Measurements from ENCODE around the gene TMEM14A. TPM values are rescaled to one million over a fixed set of nuclear protein-coding genes. Genes with fewer than 3 reads are reported as not detected.
A peak's percentile ranks its signal among the peaks of the same experiment; 100 is the strongest.

TMEM14A gene
- total RNA-seq, 1 experiment from 2014 or later, result 41.9 TPM

DNA sequence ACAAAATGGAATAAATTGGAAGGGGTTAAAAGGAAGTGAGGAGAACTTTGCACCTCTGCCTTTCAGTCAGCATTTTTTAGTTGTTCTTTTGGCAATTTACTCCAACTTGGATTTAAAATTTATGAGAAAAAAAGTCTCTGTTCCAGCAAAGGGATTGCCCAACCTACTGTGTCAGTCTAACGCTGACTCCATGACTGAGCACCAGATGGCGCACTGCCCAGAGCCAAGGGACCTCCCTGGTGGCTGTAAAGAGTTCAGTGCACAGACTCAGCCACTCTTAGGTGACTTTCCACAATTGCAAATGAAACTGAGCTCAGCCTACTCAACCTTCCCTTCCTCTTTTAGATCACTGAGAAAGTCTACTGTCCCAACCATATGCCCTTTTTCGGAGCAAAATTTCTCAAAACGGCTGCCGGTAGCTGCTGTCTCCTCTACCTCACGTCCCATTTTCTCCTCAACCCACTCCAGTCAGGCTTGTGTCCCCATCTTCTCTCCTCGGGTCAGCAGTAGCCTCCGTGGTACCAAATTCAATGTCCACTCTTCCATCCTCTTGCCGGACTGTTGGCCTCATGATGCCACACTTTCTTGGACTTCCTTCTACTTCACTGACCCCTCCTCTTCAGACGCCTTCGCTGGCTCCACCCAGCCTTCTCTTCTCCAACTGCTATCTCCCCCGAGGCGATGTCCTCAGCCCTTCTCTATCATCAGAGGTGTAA is 53.7 kb downstream of the TMEM14A start:
- peak; percentile 84 for DNase-seq
- Histone ChIP-seq H3K36me3 (ENCODE audit: control insufficient read depth, insufficient read depth, low read length) (no peaks in the 10 kb centered on the region), H3K9me3 (no peaks in the 10 kb centered on the region), H3K27me3 (replicated peaks; ENCODE audit: control insufficient read depth, insufficient read depth, low read length) (no peaks in the 10 kb centered on the region), H3K4me1 (peaks cover 54% of the 10 kb centered on the region), H3K4me3 (ENCODE audit: low read depth, low read length) (peak overlapping the region; percentile 26)
- no peaks in the 10 kb centered on the region for H3K27me3 Mint-ChIP-seq (ENCODE audit: insufficient read depth, unreplicated experiment)
- H3K4me1 Mint-ChIP-seq (ENCODE audit: low read depth, unreplicated experiment), result peaks cover 51% of the 10 kb centered on the region
- peaks cover 25% of the 10 kb centered on the region for H3K9me3 Mint-ChIP-seq (ENCODE audit: unreplicated experiment)
- H3K36me3 Mint-ChIP-seq (ENCODE audit: insufficient read depth, unreplicated experiment), result peaks cover 18% of the 10 kb centered on the region
- peak overlapping the region; percentile 97 for H3K27ac Mint-ChIP-seq (ENCODE audit: unreplicated experiment)
- POLR2A ChIA-PET, result interaction anchor here (1.1 to 1.7 kb wide), 2 partner anchors 21 kb away, joined by 3 to 5 read pairs; no protein-coding TSS in a partner anchor
- peak overlapping the region; percentile 76 for H3K4me3 Mint-ChIP-seq (ENCODE audit: unreplicated experiment)
- intact Hi-C loops (cut with micrococcal nuclease; ENCODE audit: unreplicated experiment), result loop anchor here (1.0 to 2.0 kb wide), 6 partner anchors 21 to 910 kb away; partner anchors contain the start of genes GSTA1, GSTA4 and TMEM14A
- TF ChIP-seq, protein P1, sequence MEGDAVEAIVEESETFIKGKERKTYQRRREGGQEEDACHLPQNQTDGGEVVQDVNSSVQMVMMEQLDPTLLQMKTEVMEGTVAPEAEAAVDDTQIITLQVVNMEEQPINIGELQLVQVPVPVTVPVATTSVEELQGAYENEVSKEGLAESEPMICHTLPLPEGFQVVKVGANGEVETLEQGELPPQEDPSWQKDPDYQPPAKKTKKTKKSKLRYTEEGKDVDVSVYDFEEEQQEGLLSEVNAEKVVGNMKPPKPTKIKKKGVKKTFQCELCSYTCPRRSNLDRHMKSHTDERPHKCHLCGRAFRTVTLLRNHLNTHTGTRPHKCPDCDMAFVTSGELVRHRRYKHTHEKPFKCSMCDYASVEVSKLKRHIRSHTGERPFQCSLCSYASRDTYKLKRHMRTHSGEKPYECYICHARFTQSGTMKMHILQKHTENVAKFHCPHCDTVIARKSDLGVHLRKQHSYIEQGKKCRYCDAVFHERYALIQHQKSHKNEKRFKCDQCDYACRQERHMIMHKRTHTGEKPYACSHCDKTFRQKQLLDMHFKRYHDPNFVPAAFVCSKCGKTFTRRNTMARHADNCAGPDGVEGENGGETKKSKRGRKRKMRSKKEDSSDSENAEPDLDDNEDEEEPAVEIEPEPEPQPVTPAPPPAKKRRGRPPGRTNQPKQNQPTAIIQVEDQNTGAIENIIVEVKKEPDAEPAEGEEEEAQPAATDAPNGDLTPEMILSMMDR (IDR thresholded peaks at IDR 0.05; ENCODE audit: insufficient read depth in 1 of 2, low read depth in 1 of 2, low read length in 1 of 2, severe bottlenecking in 1 of 2, unreplicated experiment in 1 of 2), result peak; percentile 81 to 84
- TSS peak; percentile 81 for BruUV-seq (replicated peaks)
- CTCF ChIA-PET, result interaction anchor here (0.6 to 2.8 kb wide), 12 partner anchors 16 to 955 kb away, joined by 3 to 23 read pairs (median 4); partner anchors contain the start of genes GSTA2 and GSTA4

DNA sequence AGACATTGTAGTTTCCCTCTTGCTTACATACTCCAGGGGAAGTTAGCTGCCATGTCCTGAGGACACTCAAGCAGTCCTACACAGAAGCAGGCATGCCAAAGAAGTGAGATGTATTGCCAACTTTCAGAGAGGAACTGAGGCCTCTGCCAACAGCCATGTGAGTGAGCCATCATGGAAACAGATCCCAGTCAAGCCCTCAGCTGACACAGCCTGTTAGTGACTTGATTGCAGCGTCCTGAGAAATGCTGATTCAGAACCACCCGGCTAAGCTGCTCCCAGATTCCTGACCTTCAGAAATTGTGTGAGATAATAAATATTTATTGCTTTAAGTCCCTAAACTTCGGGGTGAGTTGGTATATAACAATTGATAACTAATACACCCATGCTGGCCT is 54.2 kb downstream of the TMEM14A start:
- Histone ChIP-seq H3K27me3 (replicated peaks; ENCODE audit: control insufficient read depth, insufficient read depth, low read length) (no peaks in the 10 kb centered on the region), H3K36me3 (ENCODE audit: control insufficient read depth, insufficient read depth, low read length) (no peaks in the 10 kb centered on the region), H3K4me1 (peaks cover 58% of the 10 kb centered on the region), H3K4me3 (ENCODE audit: low read depth, low read length) (no peak overlapping the region; the same call in 1 of the 2 replicates), H3K9me3 (no peaks in the 10 kb centered on the region)
- peaks cover 25% of the 10 kb centered on the region for H3K9me3 Mint-ChIP-seq (ENCODE audit: unreplicated experiment)
- DNase-seq, result peak in 1 of 2 experiments; percentile 71
- no peaks in the 10 kb centered on the region for H3K27me3 Mint-ChIP-seq (ENCODE audit: insufficient read depth, unreplicated experiment)
- ChIA-PET POLR2A (interaction anchor here (1.4 to 1.7 kb wide), 2 partner anchors 20 to 38 kb away, joined by 5 to 10 read pairs; partner anchors contain the start of gene GSTA2), CTCF (interaction anchor here (0.6 to 2.8 kb wide), 11 partner anchors 27 to 954 kb away, joined by 3 to 23 read pairs (median 4); partner anchors contain the start of genes GSTA2 and GSTA4)
- TF ChIP-seq, protein P1 (IDR thresholded peaks at IDR 0.05; ENCODE audit: insufficient read depth in 1 of 2, low read depth in 1 of 2, low read length in 1 of 2, severe bottlenecking in 1 of 2, unreplicated experiment in 1 of 2), result no peak
- H3K36me3 Mint-ChIP-seq (ENCODE audit: insufficient read depth, unreplicated experiment), result peaks cover 18% of the 10 kb centered on the region
- H3K27ac Mint-ChIP-seq (ENCODE audit: unreplicated experiment), result peak overlapping the region; percentile 97
- no TSS peak for BruUV-seq (replicated peaks)
- peak overlapping the region; percentile 76 for H3K4me3 Mint-ChIP-seq (ENCODE audit: unreplicated experiment)
- peaks cover 51% of the 10 kb centered on the region for H3K4me1 Mint-ChIP-seq (ENCODE audit: low read depth, unreplicated experiment)
- intact Hi-C loops (cut with micrococcal nuclease; ENCODE audit: unreplicated experiment), result loop anchor here (1.0 to 2.0 kb wide), 4 partner anchors 20 to 78 kb away; partner anchors contain the start of genes GSTA1 and TMEM14A

DNA sequence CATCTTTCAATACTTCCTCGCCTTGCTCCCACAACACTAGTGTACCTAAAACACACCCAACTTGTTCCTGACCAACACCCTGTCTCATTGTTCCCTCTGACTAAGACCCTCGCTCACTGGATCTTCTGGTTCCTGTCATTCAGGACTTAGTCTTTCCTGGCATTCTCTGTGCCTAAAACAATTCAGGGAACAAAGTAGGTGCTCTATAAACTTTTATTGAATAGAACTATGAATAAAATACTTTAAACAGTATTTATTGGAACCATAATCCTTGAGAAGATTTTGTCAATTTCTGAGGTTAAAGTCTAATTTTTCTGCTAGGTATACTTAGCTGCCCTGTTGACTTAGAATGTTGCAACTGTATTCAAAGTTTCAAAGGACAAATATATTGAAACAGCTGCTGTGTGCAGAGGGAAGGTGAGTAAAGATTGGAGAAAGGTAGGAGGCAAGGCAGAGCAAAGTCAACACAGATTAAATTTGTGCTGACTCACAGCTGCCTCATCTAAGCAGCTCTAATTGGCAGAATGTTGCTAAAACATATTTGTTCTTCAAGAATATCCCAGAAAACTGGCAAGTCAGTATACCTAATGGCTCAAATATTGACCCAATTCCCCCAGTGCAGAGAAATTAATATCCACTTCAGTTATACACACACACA is 54.8 kb downstream of the TMEM14A start:
- peak; percentile 79 to 80 for DNase-seq
- POLR2A ChIA-PET, result interaction anchor here (0.7 to 1.7 kb wide), 3 partner anchors 20 to 306 kb away, joined by 3 to 10 read pairs (median 5); partner anchors contain the start of gene GSTA2

More for the DNA sequence above, 54.8 kb downstream of the TMEM14A start:
- Mint-ChIP-seq H3K27me3 (ENCODE audit: insufficient read depth, unreplicated experiment) (no peaks in the 10 kb centered on the region), H3K9me3 (ENCODE audit: unreplicated experiment) (peaks cover 20% of the 10 kb centered on the region), H3K36me3 (ENCODE audit: insufficient read depth, unreplicated experiment) (peaks cover 18% of the 10 kb centered on the region), H3K4me3 (ENCODE audit: unreplicated experiment) (peak overlapping the region; percentile 76), H3K27ac (ENCODE audit: unreplicated experiment) (peak overlapping the region; percentile 97), H3K4me1 (ENCODE audit: low read depth, unreplicated experiment) (peaks cover 48% of the 10 kb centered on the region)
- TSS peak; percentile 89 for BruUV-seq (replicated peaks)
- no peak overlapping the region for H3K4me3 ChIP-seq (ENCODE audit: low read depth, low read length)
- TF ChIP-seq, protein P1 (IDR thresholded peaks at IDR 0.05; ENCODE audit: insufficient read depth in 1 of 2, low read depth in 1 of 2, low read length in 1 of 2, severe bottlenecking in 1 of 2, unreplicated experiment in 1 of 2), result no peak
- H3K36me3 ChIP-seq (ENCODE audit: control insufficient read depth, insufficient read depth, low read length), result no peaks in the 10 kb centered on the region
- no peaks in the 10 kb centered on the region for H3K27me3 ChIP-seq (replicated peaks; ENCODE audit: control insufficient read depth, insufficient read depth, low read length)
- no peaks in the 10 kb centered on the region for H3K9me3 ChIP-seq
- H3K4me1 ChIP-seq, result peaks cover 59% of the 10 kb centered on the region
- CTCF ChIA-PET, result interaction anchor here (0.9 to 2.8 kb wide), 3 partner anchors 38 to 221 kb away, joined by 4 to 23 read pairs (median 5); partner anchors contain the start of gene GSTA2
- intact Hi-C loops (cut with micrococcal nuclease; ENCODE audit: unreplicated experiment), result loop anchor here (1.0 to 2.0 kb wide), 4 partner anchors 20 to 77 kb away; partner anchors contain the start of genes GSTA1 and TMEM14A
